ENCODE data around the gene SLC47A1. TPM values are rescaled to one million over a fixed set of nuclear protein-coding genes. Genes with fewer than 3 reads are reported as not detected.

The SLC47A1 gene
- polyA plus RNA-seq, 2 of the 4 experiments (the other 2 are of a cell fraction) = 21.1 to 24.6 TPM

GRCh38 chr17:19551165-19551564 lies 17.5 kb downstream of the SLC47A1 start:
- TF ChIP-seq RFX5 (IDR thresholded peaks at IDR 0.05) = no peak
- TF ChIP-seq CBX8 (IDR thresholded peaks at IDR 0.05) = no peak
- TF ChIP-seq BCL3 (IDR thresholded peaks at IDR 0.05) = no peak
- TF ChIP-seq FOXS1 (CRISPR knock-in tag; IDR thresholded peaks at IDR 0.05) = no peak
- TF ChIP-seq KDM5A (IDR thresholded peaks at IDR 0.05) = no peak
- no peak for TF ChIP-seq GATA3 (IDR thresholded peaks at IDR 0.05; ENCODE audit: borderline replicate concordance)
- TF ChIP-seq, protein P1, sequence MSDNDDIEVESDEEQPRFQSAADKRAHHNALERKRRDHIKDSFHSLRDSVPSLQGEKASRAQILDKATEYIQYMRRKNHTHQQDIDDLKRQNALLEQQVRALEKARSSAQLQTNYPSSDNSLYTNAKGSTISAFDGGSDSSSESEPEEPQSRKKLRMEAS (IDR thresholded peaks at IDR 0.05) = no peak
- TF ChIP-seq ZSCAN20 (CRISPR knock-in tag; IDR thresholded peaks at IDR 0.05) = no peak
- TF ChIP-seq, protein P2, sequence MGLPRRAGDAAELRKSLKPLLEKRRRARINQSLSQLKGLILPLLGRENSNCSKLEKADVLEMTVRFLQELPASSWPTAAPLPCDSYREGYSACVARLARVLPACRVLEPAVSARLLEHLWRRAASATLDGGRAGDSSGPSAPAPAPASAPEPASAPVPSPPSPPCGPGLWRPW (IDR thresholded peaks at IDR 0.05) = no peak
- no peak for TF ChIP-seq MAFK (IDR thresholded peaks at IDR 0.05; ENCODE audit: partially characterized antibody)
- TF ChIP-seq JUN (IDR thresholded peaks at IDR 0.05) = no peak
- no peak for TF ChIP-seq POLR2A (IDR thresholded peaks at IDR 0.05; ENCODE audit: low read length)
- DNase-seq (ENCODE audit: low read depth in 1 of 2, low spot score in 1 of 2) (no peak), ATAC-seq (no peak), FAIRE-seq (no peak)
- CTCF ChIA-PET = interaction anchor here (1.0 to 2.4 kb wide), 3 partner anchors 10 to 215 kb away, joined by 3 to 5 read pairs (median 4); no protein-coding TSS in a partner anchor
- H3K27ac ChIP-seq = no peak overlapping the region
- no peak overlapping the region for H3K4me3 ChIP-seq
- no peak overlapping the region for H3K4me2 ChIP-seq
- WGBS (ENCODE audit: missing lambda C conversion rate) = 88% methylated on average over 5 of the region's 5 CpGs
- POLR2A ChIA-PET = no interaction called here
- H3K9me3 ChIP-seq = no peaks in the 10 kb centered on the region
- H3K4me1 ChIP-seq = no peaks in the 10 kb centered on the region; the same call in 2 of the 3 replicates

DNA sequence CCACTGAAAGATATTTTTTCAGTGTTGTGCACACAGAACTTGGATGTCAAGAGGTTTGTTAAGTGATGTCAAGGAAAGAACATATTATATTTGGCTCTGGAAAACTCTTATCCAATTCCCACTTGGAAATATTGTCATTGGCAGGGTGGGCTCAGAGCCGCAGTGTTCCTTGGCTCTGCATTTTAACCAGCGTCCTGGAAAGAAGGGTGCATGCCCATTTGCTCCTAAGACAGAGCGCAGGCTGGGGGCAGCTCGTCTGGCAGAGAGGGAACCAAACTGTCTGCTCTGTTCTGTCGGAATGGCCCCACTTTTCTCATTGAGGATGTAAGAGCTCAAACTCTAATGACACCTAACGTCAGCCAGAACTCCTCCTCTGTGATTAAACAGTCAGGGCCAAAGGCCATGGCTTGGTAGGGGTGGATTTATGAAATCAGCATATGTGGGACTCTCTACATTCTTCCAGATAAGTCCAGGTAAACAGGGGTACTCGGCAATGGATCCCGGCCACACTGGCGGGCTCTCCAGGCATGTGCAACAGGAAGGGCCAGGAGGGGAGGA lies 18.0 kb downstream of the SLC47A1 start:
- H3K27ac ChIP-seq = no peak overlapping the region
- CTCF ChIA-PET = interaction anchor here (1.0 to 2.4 kb wide), 3 partner anchors 10 to 215 kb away, joined by 3 to 5 read pairs (median 4); no protein-coding TSS in a partner anchor
- TF ChIP-seq MYC (IDR thresholded peaks at IDR 0.05; ENCODE audit: borderline replicate concordance, low read length) = no peak
- TF ChIP-seq JUNB (IDR thresholded peaks at IDR 0.05) = no peak
- H3K9me3 ChIP-seq = no peaks in the 10 kb centered on the region
- DNase-seq (ENCODE audit: low read depth in 1 of 2, low spot score in 1 of 2) (no peak), ATAC-seq (no peak), FAIRE-seq (no peak)
- H3K4me1 ChIP-seq = no peaks in the 10 kb centered on the region
- no peak overlapping the region for H3K4me2 ChIP-seq
- POLR2A ChIA-PET = no interaction called here
- no peak overlapping the region for H3K4me3 ChIP-seq
- WGBS (ENCODE audit: missing lambda C conversion rate) = 91% methylated on average over 9 of the region's 9 CpGs

- no peak overlapping the region for H3K4me3 ChIP-seq
- WGBS (ENCODE audit: missing lambda C conversion rate) = 95% methylated on average over 8 of the region's 8 CpGs
- ChIA-PET POLR2A (interaction anchor here (0.6 kb wide), 1 partner anchor 47 kb away, joined by 3 read pairs; no protein-coding TSS in a partner anchor), CTCF (interaction anchor here (1.1 to 1.7 kb wide), 2 partner anchors 40 to 213 kb away, joined by 3 to 4 read pairs; no protein-coding TSS in a partner anchor)
- FAIRE-seq (no peak), DNase-seq (ENCODE audit: low read depth in 1 of 2, low spot score in 1 of 2) (no peak), ATAC-seq (no peak)
- H3K27ac ChIP-seq = no peak overlapping the region
- no peak overlapping the region for H3K4me2 ChIP-seq
- no peaks in the 10 kb centered on the region for H3K9me3 ChIP-seq
- TF ChIP-seq JUNB (IDR thresholded peaks at IDR 0.05) (no peak), ZFP36 (IDR thresholded peaks at IDR 0.05; ENCODE audit: borderline replicate concordance, partially characterized antibody) (no peak), FOXS1 (CRISPR knock-in tag; IDR thresholded peaks at IDR 0.05) (no peak), MYC (IDR thresholded peaks at IDR 0.05; ENCODE audit: borderline replicate concordance, low read length) (no peak), EP300 (IDR thresholded peaks at IDR 0.05) (no peak), SREBF2 (IDR thresholded peaks at IDR 0.05) (no peak), HOXA7 (CRISPR knock-in tag; IDR thresholded peaks at IDR 0.05) (no peak), ZC3H11A (IDR thresholded peaks at IDR 0.05) (no peak), HOXB5 (CRISPR knock-in tag; IDR thresholded peaks at IDR 0.05) (no peak), MAZ (IDR thresholded peaks at IDR 0.05; ENCODE audit: borderline replicate concordance, low read depth, low read length) (no peak), EHMT2 (IDR thresholded peaks at IDR 0.05; ENCODE audit: low read depth) (no peak), JUN (IDR thresholded peaks at IDR 0.05) (no peak), RARB (CRISPR knock-in tag; IDR thresholded peaks at IDR 0.05) (no peak), CBX8 (IDR thresholded peaks at IDR 0.05) (no peak), CBX2 (IDR thresholded peaks at IDR 0.05; ENCODE audit: borderline replicate concordance, low read depth) (no peak), PHF8 (IDR thresholded peaks at IDR 0.05; ENCODE audit: borderline replicate concordance, low read depth) (no peak), ATOH8 (CRISPR knock-in tag; IDR thresholded peaks at IDR 0.05; ENCODE audit: low read depth) (no peak)
- TF ChIP-seq, protein P1 (IDR thresholded peaks at IDR 0.05) = no peak
- no peaks in the 10 kb centered on the region for H3K4me1 ChIP-seq
Observed at GRCh38 chr17:19553036-19553435, 19.4 kb downstream of the SLC47A1 start.

All from A549 (cell line).